Testis (tissue), 3 donors: Measurements from ENCODE around the gene CPA4. TPM values are rescaled to one million over a fixed set of nuclear protein-coding genes. Genes with fewer than 3 reads are reported as not detected.

Experiments
- DNase-seq: peaks from one replicate; pipeline ENCODE4 v3.0.0-alpha.2; 2019
- H3K27ac ChIP-seq, 2 donors: fragments of 200-600 bp; sonication (generic); one replicate each; pipeline ENCODE4 v1.5.1; 2019
- H3K27me3 ChIP-seq: fragments of 200-600 bp; sonication (generic); one replicate; pipeline ENCODE4 v1.5.1; 2019
- H3K36me3 ChIP-seq: fragments of 200-600 bp; sonication (generic); one replicate; pipeline ENCODE4 v1.5.1; 2017; ENCODE audit warnings: low read depth; ENCODE audit errors: missing control alignments
- H3K4me1 ChIP-seq: fragments of 200-600 bp; sonication (generic); one replicate; pipeline ENCODE4 v1.5.1; 2019
- H3K4me3 ChIP-seq, 2 donors: fragments of 200-600 bp; sonication (generic); one replicate each; pipeline ENCODE4 v1.5.1; 2017 to 2019
- H3K9me3 ChIP-seq: fragments of 200-600 bp; sonication (generic); one replicate; pipeline ENCODE4 v1.5.1; 2017
- POLR2A ChIP-seq: fragments of 450-650 bp; IDR thresholded peaks from one replicate; pipeline ENCODE4 v1.6.1; 2017; ENCODE audit warnings: antibody characterized with exemption, mild to moderate bottlenecking, moderate library complexity
- WGBS, 2 donors: methylation state at CpG; one replicate each; pipeline ENCODE4 v1.1.5; 2018; 5-methylcytosine and 5-hydroxymethylcytosine counted together
- intact Hi-C: fragments of 100-400 bp; cut with DNase I; formaldehyde crosslinking; loops from one replicate; pipeline ENCODE4 v1.15.1; 2023; ENCODE audit warnings: low total_unique reads
- polyA plus RNA-seq: library from polyadenylated mRNA; stranded (reverse); fragments of 350-450 nt; fragmentation: Illumina TruSeq; extraction: RNeasy Lipid Tissue Mini Kit (QIAGEN cat#74804); gene quantifications from one replicate; pipeline ENCODE4 v1.2.3, GENCODE V29; 2014; ENCODE audit warnings: low read depth, low replicate concordance; ENCODE audit not compliant: insufficient read depth
- total RNA-seq, 2 donors: library from RNA; depleted of rRNA; stranded (reverse); fragments of >200 nt; gene quantifications; one replicate each; pipeline ENCODE4 v1.2.3, GENCODE V29; 2016
- TF ChIP-seq, protein P1 (sequence below), 3 experiments: fragments of 450-650 bp in 2 of 3; fragments of 200-600 bp in 1 of 3; sonication (generic) in 1 of 3; IDR thresholded peaks; one replicate each; pipeline ENCODE4 v1.5.1; 2016 to 2019; ENCODE audit warnings: antibody characterized with exemption in 3 of 3, mild to moderate bottlenecking in 2 of 3, moderate library complexity in 1 of 3

Gene CPA4
- total and polyA plus RNA-seq, 3 donors from 2014 or later: 0.31 to 0.94 (median 0.68) TPM

DNA sequence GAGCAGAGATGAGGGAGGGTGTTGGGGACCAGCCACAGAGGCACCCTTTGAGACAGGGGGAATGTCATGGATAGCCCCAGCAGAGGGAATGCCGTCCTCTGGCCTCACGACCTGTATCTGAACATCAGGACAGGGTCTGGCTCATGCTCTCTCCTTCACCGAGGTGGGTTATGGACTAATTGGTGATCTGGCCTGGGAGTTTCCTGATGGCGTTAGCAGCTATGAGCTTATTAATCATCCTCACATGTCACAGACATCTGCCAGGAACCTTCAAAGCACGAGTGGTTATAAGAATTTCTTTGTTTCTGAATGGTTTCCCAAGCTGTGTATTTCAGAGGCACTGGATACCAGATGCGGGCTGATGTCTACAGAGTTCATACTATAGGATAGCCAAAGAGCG lies 6.9 kb downstream of the CPA4 start:
- TF ChIP-seq, protein P1, sequence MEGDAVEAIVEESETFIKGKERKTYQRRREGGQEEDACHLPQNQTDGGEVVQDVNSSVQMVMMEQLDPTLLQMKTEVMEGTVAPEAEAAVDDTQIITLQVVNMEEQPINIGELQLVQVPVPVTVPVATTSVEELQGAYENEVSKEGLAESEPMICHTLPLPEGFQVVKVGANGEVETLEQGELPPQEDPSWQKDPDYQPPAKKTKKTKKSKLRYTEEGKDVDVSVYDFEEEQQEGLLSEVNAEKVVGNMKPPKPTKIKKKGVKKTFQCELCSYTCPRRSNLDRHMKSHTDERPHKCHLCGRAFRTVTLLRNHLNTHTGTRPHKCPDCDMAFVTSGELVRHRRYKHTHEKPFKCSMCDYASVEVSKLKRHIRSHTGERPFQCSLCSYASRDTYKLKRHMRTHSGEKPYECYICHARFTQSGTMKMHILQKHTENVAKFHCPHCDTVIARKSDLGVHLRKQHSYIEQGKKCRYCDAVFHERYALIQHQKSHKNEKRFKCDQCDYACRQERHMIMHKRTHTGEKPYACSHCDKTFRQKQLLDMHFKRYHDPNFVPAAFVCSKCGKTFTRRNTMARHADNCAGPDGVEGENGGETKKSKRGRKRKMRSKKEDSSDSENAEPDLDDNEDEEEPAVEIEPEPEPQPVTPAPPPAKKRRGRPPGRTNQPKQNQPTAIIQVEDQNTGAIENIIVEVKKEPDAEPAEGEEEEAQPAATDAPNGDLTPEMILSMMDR (IDR thresholded peaks at IDR 0.05): no peak
- no peak for TF ChIP-seq POLR2A
- Histone ChIP-seq H3K27me3 (no peaks in the 10 kb centered on the region), H3K36me3 (no peaks in the 10 kb centered on the region), H3K4me3 (no peak overlapping the region), H3K9me3 (no peaks in the 10 kb centered on the region), H3K27ac (no peak overlapping the region), H3K4me1 (no peaks in the 10 kb centered on the region)
- 86 to 97% methylated on average over 7 of the region's 7 CpGs for WGBS, 2 donors
- DNase-seq: no peak
- intact Hi-C loops: no loop called here

DNA sequence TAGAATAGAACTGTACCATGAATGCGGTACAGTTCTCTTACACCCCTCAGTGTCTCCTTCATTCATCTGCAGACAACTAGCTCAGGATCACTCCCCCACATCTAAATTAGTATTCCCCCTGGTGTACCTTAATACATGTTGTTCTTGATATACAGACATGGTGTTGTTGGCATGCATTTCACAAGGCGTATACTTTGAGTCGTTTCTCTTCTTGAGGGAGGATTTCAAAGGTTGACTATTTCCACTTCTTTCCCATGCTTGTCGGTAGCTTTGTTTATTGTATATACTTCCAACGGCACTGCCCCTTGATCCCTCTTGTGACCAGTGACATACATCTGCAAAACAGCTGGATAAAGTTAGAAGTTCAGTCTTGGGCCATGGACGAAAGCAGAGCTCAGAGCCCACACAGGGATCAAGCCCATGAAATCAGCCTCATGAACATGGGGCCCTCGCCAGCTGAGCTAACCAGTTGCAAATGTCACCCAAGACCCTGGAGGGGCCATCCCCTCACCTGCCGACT lies 8.6 kb downstream of the CPA4 start:
- Histone ChIP-seq H3K9me3 (no peaks in the 10 kb centered on the region), H3K27ac (no peak overlapping the region), H3K4me3 (no peak overlapping the region), H3K27me3 (no peaks in the 10 kb centered on the region), H3K4me1 (no peaks in the 10 kb centered on the region), H3K36me3 (no peaks in the 10 kb centered on the region)
- TF ChIP-seq, protein P1 (IDR thresholded peaks at IDR 0.05): no peak
- TF ChIP-seq POLR2A: no peak
- no peak for DNase-seq
- 78 to 83% methylated on average over 8 of the region's 8 CpGs for WGBS, 2 donors
- intact Hi-C loops: no loop called here

DNA sequence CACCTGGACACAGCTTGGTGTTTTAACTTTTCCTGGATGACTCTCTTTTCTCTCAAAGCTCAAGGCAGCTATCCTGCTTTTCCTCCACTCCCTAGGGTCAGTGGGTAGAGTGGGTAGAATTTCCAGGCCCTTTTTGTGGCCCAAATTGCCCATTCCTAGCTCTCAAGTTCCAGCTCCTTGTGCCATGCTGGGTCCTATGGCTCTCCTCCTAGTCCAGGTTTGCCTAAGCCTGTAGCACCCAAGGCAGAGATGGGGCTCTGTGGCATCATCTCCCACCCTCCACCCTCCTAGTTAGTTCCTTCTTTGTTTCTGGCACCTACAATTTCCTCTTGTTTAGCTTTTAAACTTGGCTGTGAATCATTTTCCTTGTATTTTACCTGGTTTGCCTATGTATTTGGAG lies 9.7 kb downstream of the CPA4 start:
- Histone ChIP-seq H3K4me1 (no peaks in the 10 kb centered on the region), H3K27me3 (no peaks in the 10 kb centered on the region), H3K9me3 (no peaks in the 10 kb centered on the region), H3K27ac (no peak overlapping the region), H3K36me3 (no peaks in the 10 kb centered on the region), H3K4me3 (no peak overlapping the region)
- no peak for DNase-seq
- no peak for TF ChIP-seq POLR2A
- TF ChIP-seq, protein P1 (IDR thresholded peaks at IDR 0.05): no peak
- intact Hi-C loops: no loop called here

DNA sequence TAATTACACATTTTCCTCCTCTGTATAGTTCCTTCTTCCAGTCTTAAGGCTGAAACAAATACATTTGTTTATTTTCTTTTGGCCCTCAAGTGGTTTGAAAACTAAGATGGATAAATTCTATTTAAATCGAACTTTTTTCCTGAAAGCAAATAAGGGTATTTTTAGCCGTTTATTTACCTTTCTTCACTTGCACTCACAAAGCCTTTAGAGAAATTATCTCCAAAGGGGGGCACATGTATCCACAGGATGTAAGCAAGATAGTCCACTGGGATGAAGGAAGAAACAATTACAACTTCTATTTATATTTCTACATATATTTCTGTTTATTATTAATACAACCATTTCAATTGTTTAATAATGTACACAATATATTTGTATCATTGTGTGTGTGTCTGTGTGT lies 10.2 kb downstream of the CPA4 start:
- DNase-seq: no peak
- 53 to 61% methylated on average over 2 of the region's 2 CpGs for WGBS, 2 donors
- intact Hi-C loops: no loop called here
- no peaks in the 10 kb centered on the region for H3K4me1 ChIP-seq
- H3K36me3 ChIP-seq: no peaks in the 10 kb centered on the region
- H3K27ac ChIP-seq: no peak overlapping the region
- no peaks in the 10 kb centered on the region for H3K27me3 ChIP-seq
- no peak overlapping the region for H3K4me3 ChIP-seq
- TF ChIP-seq, protein P1 (IDR thresholded peaks at IDR 0.05): no peak
- no peak for TF ChIP-seq POLR2A
- no peaks in the 10 kb centered on the region for H3K9me3 ChIP-seq

DNA sequence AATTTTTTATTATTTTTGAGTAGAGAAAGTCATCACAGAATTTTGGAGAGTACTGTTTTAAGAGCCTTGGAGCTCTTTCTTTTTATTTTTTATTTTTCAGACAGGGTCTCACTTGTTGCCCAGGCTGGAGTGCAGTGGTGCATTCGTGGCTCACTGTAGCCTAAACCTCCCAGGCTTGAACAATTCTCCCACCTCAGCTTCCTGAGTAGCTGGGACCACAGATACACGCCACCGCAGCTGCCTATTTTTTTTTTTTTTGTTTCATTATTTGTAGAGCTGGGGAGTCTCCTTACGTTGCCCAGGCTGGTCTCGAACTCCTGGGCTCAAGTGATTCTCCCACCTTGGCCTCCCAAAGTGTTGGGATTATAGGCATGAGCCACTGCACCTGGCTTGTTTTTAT lies 10.6 kb downstream of the CPA4 start:
- Histone ChIP-seq H3K27me3 (no peaks in the 10 kb centered on the region), H3K4me1 (no peaks in the 10 kb centered on the region), H3K36me3 (no peaks in the 10 kb centered on the region), H3K4me3 (no peak overlapping the region), H3K27ac (no peak overlapping the region), H3K9me3 (no peaks in the 10 kb centered on the region)
- WGBS, 2 donors: 74 to 86% methylated on average over 5 of the region's 5 CpGs
- intact Hi-C loops: no loop called here
- TF ChIP-seq, protein P1 (IDR thresholded peaks at IDR 0.05): no peak
- TF ChIP-seq POLR2A: no peak
- no peak for DNase-seq
